ENCODE results near the gene ZNF610. TPM values are rescaled to one million over a fixed set of nuclear protein-coding genes. Genes with fewer than 3 reads are reported as not detected.

Gene ZNF610
- total RNA-seq, 1 donor from 2014 or later, result 3.5 TPM

DNA sequence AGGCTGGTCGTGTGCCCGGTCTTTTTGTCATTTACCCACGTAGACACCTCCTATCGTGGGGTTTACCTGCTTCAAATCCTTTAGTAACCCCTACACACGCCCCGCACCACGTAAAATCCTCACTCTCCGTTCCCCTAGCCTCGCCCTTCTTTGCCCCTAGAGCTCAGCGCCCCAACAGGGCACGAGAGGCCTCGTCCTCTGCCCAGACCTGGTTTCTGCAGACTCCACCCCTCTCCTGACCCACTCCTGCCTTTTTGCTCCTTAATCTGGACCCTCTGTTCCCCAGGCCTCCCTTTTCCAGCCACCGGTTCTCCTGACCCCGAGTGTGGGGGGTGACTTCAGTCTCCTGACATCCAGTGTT, 62.0 kb downstream of the ZNF610 start:
- Mint-ChIP-seq H3K27ac (ENCODE audit: unreplicated experiment) (no peak overlapping the region), H3K36me3 (ENCODE audit: low read depth) (peaks cover 6% of the 10 kb centered on the region), H3K4me1 (ENCODE audit: low read depth) (no peaks in the 10 kb centered on the region), H3K4me3 (ENCODE audit: unreplicated experiment) (peak overlapping the region; percentile 58), H3K9me3 (ENCODE audit: low read depth) (peaks cover 65% of the 10 kb centered on the region), H3K27me3 (ENCODE audit: low read depth) (no peaks in the 10 kb centered on the region)
- DNase-seq (ENCODE audit: low spot score), result no peak
- TF ChIP-seq, protein P1, sequence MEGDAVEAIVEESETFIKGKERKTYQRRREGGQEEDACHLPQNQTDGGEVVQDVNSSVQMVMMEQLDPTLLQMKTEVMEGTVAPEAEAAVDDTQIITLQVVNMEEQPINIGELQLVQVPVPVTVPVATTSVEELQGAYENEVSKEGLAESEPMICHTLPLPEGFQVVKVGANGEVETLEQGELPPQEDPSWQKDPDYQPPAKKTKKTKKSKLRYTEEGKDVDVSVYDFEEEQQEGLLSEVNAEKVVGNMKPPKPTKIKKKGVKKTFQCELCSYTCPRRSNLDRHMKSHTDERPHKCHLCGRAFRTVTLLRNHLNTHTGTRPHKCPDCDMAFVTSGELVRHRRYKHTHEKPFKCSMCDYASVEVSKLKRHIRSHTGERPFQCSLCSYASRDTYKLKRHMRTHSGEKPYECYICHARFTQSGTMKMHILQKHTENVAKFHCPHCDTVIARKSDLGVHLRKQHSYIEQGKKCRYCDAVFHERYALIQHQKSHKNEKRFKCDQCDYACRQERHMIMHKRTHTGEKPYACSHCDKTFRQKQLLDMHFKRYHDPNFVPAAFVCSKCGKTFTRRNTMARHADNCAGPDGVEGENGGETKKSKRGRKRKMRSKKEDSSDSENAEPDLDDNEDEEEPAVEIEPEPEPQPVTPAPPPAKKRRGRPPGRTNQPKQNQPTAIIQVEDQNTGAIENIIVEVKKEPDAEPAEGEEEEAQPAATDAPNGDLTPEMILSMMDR (IDR thresholded peaks at IDR 0.05), result no peak

GRCh38 chr19:52410276-52410675, 74.2 kb downstream of the ZNF610 start:
- H3K27ac Mint-ChIP-seq (ENCODE audit: unreplicated experiment), result no peak overlapping the region
- DNase-seq (ENCODE audit: low spot score), result no peak
- peaks cover 3% of the 10 kb centered on the region for H3K36me3 Mint-ChIP-seq (ENCODE audit: low read depth)
- TF ChIP-seq, protein P1 (IDR thresholded peaks at IDR 0.05), result no peak
- no peak overlapping the region for H3K4me3 Mint-ChIP-seq (ENCODE audit: unreplicated experiment)
- no peaks in the 10 kb centered on the region for H3K4me1 Mint-ChIP-seq (ENCODE audit: low read depth)
- peaks cover 70% of the 10 kb centered on the region for H3K9me3 Mint-ChIP-seq (ENCODE audit: low read depth)
- no peaks in the 10 kb centered on the region for H3K27me3 Mint-ChIP-seq (ENCODE audit: low read depth)

GRCh38 chr19:52415711-52416110, 79.7 kb downstream of the ZNF610 start:
- H3K27ac Mint-ChIP-seq (ENCODE audit: unreplicated experiment), result no peak overlapping the region
- TF ChIP-seq, protein P1 (IDR thresholded peaks at IDR 0.05), result no peak
- H3K27me3 Mint-ChIP-seq (ENCODE audit: low read depth), result no peaks in the 10 kb centered on the region
- no peak for DNase-seq (ENCODE audit: low spot score)
- H3K4me1 Mint-ChIP-seq (ENCODE audit: low read depth), result no peaks in the 10 kb centered on the region
- peaks cover 3% of the 10 kb centered on the region for H3K36me3 Mint-ChIP-seq (ENCODE audit: low read depth)
- H3K9me3 Mint-ChIP-seq (ENCODE audit: low read depth), result peaks cover 80% of the 10 kb centered on the region
- no peak overlapping the region for H3K4me3 Mint-ChIP-seq (ENCODE audit: unreplicated experiment)

Other genes with a start within 250 kb of the ZNF610 start
- 24.3 to 46.8 TPM (median 26.4 TPM) in 3 replicates for gene ZNF841, start 240.5 kb upstream of the ZNF610 start, total RNA-seq
- gene ZNF616, start 196.3 kb upstream of the ZNF610 start, total RNA-seq, result 12.8 to 18.6 TPM (median 13.6 TPM) in 3 replicates
- 14.5 to 18.1 TPM (median 14.7 TPM) in 3 replicates for gene ZNF836, start 164.6 kb upstream of the ZNF610 start, total RNA-seq
- 210 to 236 TPM (median 228 TPM) in 3 replicates for gene PPP2R1A, start 146.2 kb upstream of the ZNF610 start, total RNA-seq
- gene ZNF766, start 66.7 kb upstream of the ZNF610 start, total RNA-seq, result 12.8 to 15.3 TPM (median 13.9 TPM) in 3 replicates
- gene ZNF480, start 39.1 kb upstream of the ZNF610 start, total RNA-seq, result 10.0 to 12.1 TPM (median 11.6 TPM) in 3 replicates
- 3.2 to 5.1 TPM (median 4.8 TPM) in 3 replicates for gene ZNF880, start 33.7 kb downstream of the ZNF610 start, total RNA-seq
- 2.1 to 3.2 TPM (median 2.3 TPM) in 3 replicates for gene ZNF528, start 61.6 kb downstream of the ZNF610 start, total RNA-seq
- gene ZNF534, start 92.9 kb downstream of the ZNF610 start, total RNA-seq, result not detected in 3 replicates
- not detected in 3 replicates for gene ZNF578, start 117.3 kb downstream of the ZNF610 start, total RNA-seq
- gene ZNF808, start 191.4 kb downstream of the ZNF610 start, total RNA-seq, result 19.1 to 24.5 TPM (median 20.0 TPM) in 3 replicates
- gene ZNF701, start 234.0 kb downstream of the ZNF610 start, total RNA-seq, result 10.9 to 15.2 TPM (median 11.3 TPM) in 3 replicates